GM12891 (cell line): ENCODE results near the gene DCD.

Experiments used
- POLR2A ChIP-seq: IDR thresholded peaks from 2 replicates; pipeline ENCODE4 v1.6.1; 2011; ENCODE audit warnings: low read depth, low read length, control low read depth
- POLR2AphosphoS5 ChIP-seq: IDR thresholded peaks from 2 replicates; pipeline ENCODE4 v1.6.1; 2011; ENCODE audit warnings: low read depth, low read length, control low read depth
- TAF1 ChIP-seq: IDR thresholded peaks from 2 replicates; pipeline ENCODE4 v1.6.1; 2011; ENCODE audit warnings: low read depth, low read length, control low read depth

GRCh38 chr12:54611715-54612149, 36.4 kb downstream of the DCD start:
- TF ChIP-seq POLR2A (no peak), POLR2AphosphoS5 (no peak), TAF1 (no peak)
